Smooth muscle cell of the brain vasculature (primary cell): Measurements from ENCODE around the gene AMIGO2.

Experiments used
- DNase-seq: peaks from one replicate; pipeline ENCODE4 v3.0.0-alpha.2; 2012; ENCODE audit warnings: low read depth, low spot score

Gene AMIGO2

GRCh38 chr12:47097276-47097896 is 17.6 kb upstream of the AMIGO2 start:
- DNase-seq, result no peak

GRCh38 chr12:47095446-47096236 is 15.9 kb upstream of the AMIGO2 start:
- DNase-seq, result no peak

- DNase-seq, result no peak
These were observed 15.0 kb upstream of the AMIGO2 start for GRCh38 chr12:47094804-47095203.

GRCh38 chr12:47091009-47091408 is 11.2 kb upstream of the AMIGO2 start:
- DNase-seq, result no peak

- DNase-seq, result no peak
These were observed 8.5 kb upstream of the AMIGO2 start for GRCh38 chr12:47088021-47088944.

- DNase-seq, result no peak
These were observed 7.4 kb upstream of the AMIGO2 start for GRCh38 chr12:47087088-47087688.

- no peak for DNase-seq
These were observed 6.1 kb upstream of the AMIGO2 start for GRCh38 chr12:47085815-47086252.

GRCh38 chr12:47084172-47084571 is 4.4 kb upstream of the AMIGO2 start:
- DNase-seq, result no peak

GRCh38 chr12:47082796-47083621 is 3.2 kb upstream of the AMIGO2 start:
- no peak for DNase-seq

- DNase-seq, result no peak
These were observed 2.5 kb upstream of the AMIGO2 start for GRCh38 chr12:47082283-47082682.

- DNase-seq, result no peak
These were observed 1.2 kb upstream of the AMIGO2 start for GRCh38 chr12:47080725-47081502.

- no peak for DNase-seq
These were observed 394 bp upstream of the AMIGO2 start for GRCh38 chr12:47079981-47080724.

- DNase-seq, result no peak
These were observed 859 bp downstream of the AMIGO2 start for GRCh38 chr12:47078733-47079467.

GRCh38 chr12:47078086-47078395 is 1.7 kb downstream of the AMIGO2 start:
- no peak for DNase-seq

GRCh38 chr12:47077206-47078085 is 2.3 kb downstream of the AMIGO2 start:
- no peak for DNase-seq

GRCh38 chr12:47075192-47076084 is 4.3 kb downstream of the AMIGO2 start:
- DNase-seq, result no peak

GRCh38 chr12:47074757-47075156 is 5.0 kb downstream of the AMIGO2 start:
- no peak for DNase-seq
